Activated naive CD4-positive, alpha-beta T cell treated with Interleukin-2 at 50 U/mL for 16 hours (primary cell): ENCODE measurements around the gene DCUN1D5.

Source experiments
- DNase-seq: peaks from one replicate; pipeline ENCODE4 v3.0.0-alpha.2; 2020

DCUN1D5 gene

GRCh38 chr11:103091801-103092524 lies at the start of gene DCUN1D5:
Gene DCUN1D5 (minus strand): TSS chr11:103092160. CDS start chr11:103091872, 288 bp downstream.
- peak; percentile 96 for DNase-seq

DNA sequence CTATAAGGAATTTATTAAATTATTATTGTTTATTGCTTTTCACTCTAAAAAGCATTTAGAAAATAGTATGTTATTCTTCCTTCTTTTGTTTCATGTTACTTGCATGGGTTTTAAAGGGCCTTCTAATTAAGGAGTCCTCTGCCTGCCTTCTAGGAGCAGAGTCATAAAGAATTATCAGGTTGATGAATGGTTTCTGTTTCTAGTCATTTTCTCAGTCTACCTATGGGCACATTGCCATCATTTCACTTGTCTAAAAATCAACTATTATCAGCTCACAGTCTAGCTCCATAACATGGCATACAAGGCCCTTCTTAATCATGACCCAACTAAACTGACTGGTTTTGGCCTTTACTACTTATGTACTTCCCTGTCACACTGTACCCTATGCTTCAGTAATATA lies 33.5 kb upstream of the DCUN1D5 start:
- DNase-seq, result no peak

DNA sequence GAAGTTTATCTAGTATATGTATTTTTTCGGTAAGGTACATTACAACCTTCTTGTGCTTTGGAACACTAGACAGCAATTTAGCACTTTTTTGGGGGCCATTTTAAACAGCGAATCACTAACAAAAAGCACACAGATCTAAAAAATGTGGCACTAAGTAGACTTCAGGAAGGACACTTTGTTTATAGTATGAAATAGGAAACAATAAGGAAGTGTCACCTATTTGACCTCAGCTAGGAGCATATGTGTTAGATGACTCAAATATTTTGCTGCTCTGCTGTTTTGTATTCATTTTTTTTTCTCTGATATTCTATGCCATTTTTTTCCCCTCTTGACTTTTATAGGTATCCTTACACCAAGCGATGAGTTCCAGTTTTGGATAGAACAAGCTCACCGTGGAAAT lies 22.9 kb upstream of the DCUN1D5 start:
- no peak for DNase-seq

GRCh38 chr11:103112364-103112763 lies 20.4 kb upstream of the DCUN1D5 start:
- no peak for DNase-seq

- DNase-seq, result no peak
These were observed 19.4 kb upstream of the DCUN1D5 start for GRCh38 chr11:103111400-103111799.

DNA sequence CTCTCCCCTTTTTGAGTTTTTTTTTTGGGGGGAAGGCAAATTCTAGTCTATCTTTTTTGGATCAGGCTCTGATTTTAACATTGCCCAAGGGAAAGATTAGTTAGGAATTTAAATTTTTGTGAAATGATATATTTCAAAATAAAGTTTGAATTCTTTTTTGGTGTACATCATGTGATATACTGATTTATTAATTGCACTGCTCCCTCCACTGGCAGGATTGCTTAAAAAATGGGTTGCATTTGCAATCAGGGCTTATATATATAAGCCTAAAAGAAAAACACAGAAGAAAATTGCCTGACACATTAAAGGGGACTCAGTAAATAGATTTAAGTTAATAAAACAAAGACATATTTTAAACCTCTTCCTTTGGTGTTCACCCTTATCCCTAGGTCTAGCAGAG lies 18.4 kb upstream of the DCUN1D5 start:
- DNase-seq, result no peak

GRCh38 chr11:103109818-103110388 lies 17.9 kb upstream of the DCUN1D5 start:
- DNase-seq, result peak; percentile 5

- peak; percentile 89 for DNase-seq
These were observed 17.2 kb upstream of the DCUN1D5 start, which contains the start of gene DYNC2H1 for GRCh38 chr11:103108933-103109817. Gene DYNC2H1 (plus strand): TSS chr11:103109426. CDS start chr11:103109575, 149 bp downstream.

GRCh38 chr11:103097279-103097678 lies 5.3 kb upstream of the DCUN1D5 start:
- no peak for DNase-seq

GRCh38 chr11:103091064-103091800 lies 728 bp downstream of the DCUN1D5 start:
- peak; percentile 51 for DNase-seq

- no peak for DNase-seq
These were observed 5.5 kb downstream of the DCUN1D5 start for GRCh38 chr11:103086461-103086860.

DNA sequence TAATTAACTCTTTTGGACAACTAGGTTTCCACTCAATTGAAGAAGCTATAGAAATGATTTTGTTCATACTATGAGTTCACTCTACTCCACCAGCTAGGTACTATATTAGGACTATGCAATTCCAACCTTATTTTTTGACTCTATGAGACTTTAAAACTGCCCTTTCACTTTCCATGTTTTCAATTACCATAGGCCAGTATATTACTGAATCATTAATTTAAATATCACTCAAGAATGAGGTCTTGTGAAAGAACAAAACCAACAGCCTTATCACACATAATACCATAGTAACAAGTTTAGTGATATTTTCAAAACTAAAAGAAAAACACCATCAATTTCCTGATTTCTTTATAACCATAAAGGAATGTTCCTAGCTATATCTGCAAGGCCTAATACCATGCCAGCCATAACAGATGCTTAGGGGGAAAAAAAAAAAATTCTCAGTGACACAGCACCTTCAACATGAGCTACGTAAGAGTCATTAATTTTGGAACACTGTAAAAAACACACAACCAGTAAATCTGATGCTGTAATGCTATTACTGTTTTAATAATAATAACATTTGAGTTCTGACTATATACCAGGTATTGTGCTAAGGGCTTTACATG lies 6.1 kb downstream of the DCUN1D5 start:
- DNase-seq, result no peak

DNA sequence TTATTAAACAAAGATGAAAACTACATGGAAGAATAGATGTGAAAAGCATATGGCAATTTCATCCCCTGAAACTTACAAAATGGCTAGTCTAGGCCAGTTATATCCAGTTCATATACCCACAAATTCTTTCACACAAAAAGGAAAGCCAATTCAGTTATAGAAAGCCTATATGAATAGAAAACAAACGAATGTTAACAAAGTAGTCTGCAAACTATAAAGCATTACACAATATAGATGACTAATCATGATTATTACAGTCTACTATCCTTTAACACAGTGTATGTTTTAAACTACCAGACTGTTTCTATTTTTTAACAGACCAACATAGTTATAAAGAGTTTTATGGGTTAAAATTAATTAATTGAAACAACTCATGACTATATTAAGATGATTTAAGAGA lies 12.1 kb downstream of the DCUN1D5 start:
- no peak for DNase-seq

GRCh38 chr11:103078710-103079109 lies 13.2 kb downstream of the DCUN1D5 start:
- no peak for DNase-seq

DNA sequence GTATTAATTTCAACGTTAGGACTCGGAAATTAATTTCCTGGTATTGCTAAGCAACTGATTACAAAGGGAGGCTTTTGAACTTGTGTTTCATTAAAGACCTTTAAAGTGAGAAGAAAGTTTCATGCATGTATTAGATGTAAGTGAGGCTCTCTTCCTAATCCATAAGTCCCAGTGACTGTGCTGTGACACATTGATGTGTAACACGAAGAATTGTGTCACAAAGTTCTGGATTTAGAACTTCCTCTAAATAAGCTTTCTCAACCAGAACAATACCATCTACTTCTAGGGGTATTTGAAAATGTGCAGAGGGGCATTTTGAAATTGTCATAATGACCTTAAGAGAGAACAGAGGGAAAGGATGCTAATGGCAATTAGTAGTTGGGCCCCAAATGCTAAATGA lies 14.4 kb downstream of the DCUN1D5 start:
- no peak for DNase-seq

DNA sequence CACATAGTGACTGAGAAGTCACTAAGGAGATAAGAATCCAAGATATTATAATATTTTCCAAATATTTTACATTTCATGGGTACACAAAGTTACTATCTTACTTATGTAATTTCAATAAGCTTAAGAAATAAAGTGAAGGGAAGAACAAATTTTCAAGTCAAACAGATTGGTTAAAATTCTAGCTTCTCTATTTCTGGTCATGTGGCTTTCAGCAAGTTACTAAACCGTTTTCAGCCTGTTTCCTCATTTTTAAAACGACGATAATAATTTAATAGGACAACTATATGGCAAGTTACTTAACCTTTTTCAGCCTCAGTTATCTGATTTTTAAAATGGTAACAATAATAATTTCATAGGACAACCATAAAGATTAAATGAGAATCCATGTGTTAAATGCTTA lies 15.6 kb downstream of the DCUN1D5 start:
- DNase-seq, result no peak

- no peak for DNase-seq
These were observed 21.0 kb downstream of the DCUN1D5 start for GRCh38 chr11:103071008-103071407.

GRCh38 chr11:103070142-103070541 lies 21.8 kb downstream of the DCUN1D5 start:
- DNase-seq, result no peak

- DNase-seq, result no peak
These were observed 22.6 kb downstream of the DCUN1D5 start for GRCh38 chr11:103069367-103069766.

DNA sequence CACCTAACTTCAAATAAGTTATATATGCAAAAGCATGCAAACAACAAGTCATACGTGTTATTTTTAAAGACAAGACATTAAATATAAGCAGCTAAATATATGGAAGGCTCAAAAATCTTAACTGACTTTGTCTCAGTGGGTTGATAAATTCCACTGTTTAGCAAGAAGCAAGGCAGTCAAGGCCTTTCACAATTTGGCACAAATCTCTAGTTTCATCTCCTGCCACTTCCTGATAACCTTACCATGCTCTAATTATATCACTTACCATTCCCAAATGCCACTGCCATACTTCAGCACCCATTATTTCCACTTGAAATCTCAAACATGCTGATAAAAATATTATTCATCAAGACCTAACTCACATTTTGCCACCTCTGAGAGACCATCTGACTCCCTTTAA lies 24.8 kb downstream of the DCUN1D5 start:
- no peak for DNase-seq

DNA sequence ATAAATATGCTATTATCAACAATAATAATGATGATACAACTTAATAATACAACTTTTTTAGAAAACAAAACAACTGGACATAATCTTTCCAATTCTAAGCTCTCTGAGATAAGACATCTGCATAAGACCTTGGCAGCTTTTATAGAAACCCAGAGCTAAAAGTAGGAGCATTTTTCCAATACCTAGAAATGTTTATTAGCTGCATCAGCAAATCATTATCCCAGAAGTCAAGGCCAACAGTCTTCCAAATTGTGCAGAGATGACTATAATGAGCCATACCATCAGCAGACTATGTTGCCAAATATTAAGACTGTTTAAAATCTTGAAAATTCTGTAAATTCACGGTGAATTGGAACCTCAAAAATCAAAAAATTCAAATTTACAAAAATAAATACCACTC lies 30.3 kb downstream of the DCUN1D5 start:
- no peak for DNase-seq

- DNase-seq, result no peak
These were observed 36.6 kb downstream of the DCUN1D5 start for GRCh38 chr11:103055221-103055890.
